Stimulated activated CD8-positive, alpha-beta memory T cell treated with anti-CD3 and anti-CD28 coated beads, Interleukin-7, amount 100 ng/mL, for 24 hours (primary cell): ENCODE data around the gene CERS6.
"Not testable (repeated sequence)": the region's sequence is repeated elsewhere in the genome, so short reads cannot be mapped to it uniquely, and the experiment has no call there.

Source experiments
- DNase-seq: peaks from one replicate; pipeline ENCODE4 v3.0.0-alpha.2; 2020; ENCODE audit warnings: low read depth

The CERS6 gene

GRCh38 chr2:168455645-168456520 lies at the start of gene CERS6:
TSS of gene CERS6 (plus strand) at chr2:168456272. CDS start at chr2:168456449, 177 bp downstream.
- DNase-seq, result peak; percentile 60

GRCh38 chr2:168412301-168412700 lies 43.8 kb upstream of the CERS6 start:
- not testable (repeated sequence) for DNase-seq

- DNase-seq, result not testable (repeated sequence)
Measured at GRCh38 chr2:168413101-168413500, 43.0 kb upstream of the CERS6 start.

- DNase-seq, result no peak
Measured at GRCh38 chr2:168416555-168416954, 39.5 kb upstream of the CERS6 start.

- DNase-seq, result no peak
Measured at GRCh38 chr2:168422584-168422983, 33.5 kb upstream of the CERS6 start.

- no peak for DNase-seq
Measured at GRCh38 chr2:168424112-168424951, 31.7 kb upstream of the CERS6 start.

- DNase-seq, result no peak
Measured at GRCh38 chr2:168424971-168425370, 31.1 kb upstream of the CERS6 start.

- no peak for DNase-seq
Measured at GRCh38 chr2:168426861-168427260, 29.2 kb upstream of the CERS6 start.

GRCh38 chr2:168427451-168427850 lies 28.6 kb upstream of the CERS6 start:
- DNase-seq, result no peak

- DNase-seq, result no peak
Measured at GRCh38 chr2:168428431-168428830, 27.6 kb upstream of the CERS6 start.

GRCh38 chr2:168429988-168430387 lies 26.1 kb upstream of the CERS6 start:
- no peak for DNase-seq

GRCh38 chr2:168430431-168430830 lies 25.6 kb upstream of the CERS6 start:
- no peak for DNase-seq

- DNase-seq, result no peak
Measured at GRCh38 chr2:168431301-168432024, 24.6 kb upstream of the CERS6 start.

- no peak for DNase-seq
Measured at GRCh38 chr2:168432100-168432499, 24.0 kb upstream of the CERS6 start.

- DNase-seq, result no peak
Measured at GRCh38 chr2:168432565-168433186, 23.4 kb upstream of the CERS6 start.

GRCh38 chr2:168433527-168433926 lies 22.5 kb upstream of the CERS6 start:
- no peak for DNase-seq

- DNase-seq, result no peak
Measured at GRCh38 chr2:168434146-168434545, 21.9 kb upstream of the CERS6 start.

- DNase-seq, result no peak
Measured at GRCh38 chr2:168436840-168437239, 19.2 kb upstream of the CERS6 start.

- no peak for DNase-seq
Measured at GRCh38 chr2:168438553-168438952, 17.5 kb upstream of the CERS6 start.

GRCh38 chr2:168439536-168439935 lies 16.5 kb upstream of the CERS6 start:
- DNase-seq, result no peak

- no peak for DNase-seq
Measured at GRCh38 chr2:168441214-168441872, 14.7 kb upstream of the CERS6 start.
